SU-DHL-6 (cell line): ENCODE results near the gene NTRK2.

Experiments used
- H2AFZ ChIP-seq: fragments of 200-600 bp; sonication (generic); 2 replicates; pipeline ENCODE4 v1.6.1; 2014; ENCODE audit warnings: low read depth, mild to moderate bottlenecking, moderate library complexity, mixed read lengths, antibody characterized with exemption, low read length; ENCODE audit not compliant: severe bottlenecking
- H3F3A ChIP-seq: fragments of 200-600 bp; shearing (Covaris generic); 2 replicates; pipeline ENCODE4 v1.6.0; 2016; ENCODE audit warnings: antibody characterized with exemption, mild to moderate bottlenecking; ENCODE audit not compliant: insufficient read depth
- H3K27ac ChIP-seq: fragments of 200-600 bp; sonication (generic); 2 replicates; pipeline ENCODE4 v1.5.1; 2016; ENCODE audit warnings: low read depth, mild to moderate bottlenecking, low read length, moderate library complexity, mixed read lengths
- H3K27me3 ChIP-seq: fragments of 200-600 bp; sonication (generic), shearing (Covaris generic); 2 replicates; pipeline ENCODE4 v1.6.0; 2014; ENCODE audit warnings: mild to moderate bottlenecking, low read length
- H3K36me3 ChIP-seq: fragments of 200-600 bp; sonication (generic); 2 replicates; pipeline ENCODE4 v1.6.1; 2014; ENCODE audit warnings: mild to moderate bottlenecking, low read length, mixed read lengths
- H3K4me2 ChIP-seq: fragments of 300-600, 200-600 bp; shearing (Covaris generic), sonication (generic); 2 replicates; pipeline ENCODE4 v1.6.0; 2014; ENCODE audit warnings: low read length, low read depth, mild to moderate bottlenecking; ENCODE audit not compliant: poor library complexity, severe bottlenecking
- H3K4me3 ChIP-seq: fragments of 200-600 bp; sonication (generic); 2 replicates; pipeline ENCODE4 v1.5.1; 2014; ENCODE audit warnings: antibody characterized with exemption, low read length, mild to moderate bottlenecking, mixed read lengths; ENCODE audit not compliant: insufficient read depth, poor library complexity, severe bottlenecking
- H3K79me2 ChIP-seq: fragments of 200-600 bp; sonication (generic); 2 replicates; pipeline ENCODE4 v1.6.1; 2014; ENCODE audit warnings: mild to moderate bottlenecking, low read length, moderate library complexity; ENCODE audit not compliant: insufficient read depth
- H3K9ac ChIP-seq: fragments of 200-600 bp; sonication (generic); 2 replicates; pipeline ENCODE4 v1.7.0; 2014; ENCODE audit warnings: mild to moderate bottlenecking, low read length
- H3K9me2 ChIP-seq: fragments of 200-600 bp; sonication (generic); replicated peaks from 2 replicates; pipeline ENCODE4 v1.6.1; 2014; ENCODE audit warnings: low read length; ENCODE audit not compliant: insufficient read depth
- H3K9me3 ChIP-seq: fragments of 200-600 bp; sonication (generic); 2 replicates; pipeline ENCODE4 v1.6.1; 2014; ENCODE audit warnings: low read length, mixed read lengths; ENCODE audit not compliant: insufficient read depth
- H4K20me1 ChIP-seq: fragments of 200-600 bp; sonication (generic); 2 replicates; pipeline ENCODE4 v1.6.1; 2014; ENCODE audit warnings: low read depth, mild to moderate bottlenecking, antibody characterized with exemption, low read length, moderate library complexity, mixed read lengths
- EZH2phosphoT487 ChIP-seq: fragments of 200-600 bp; sonication (generic), shearing (Covaris generic); conservative IDR thresholded peaks from 2 replicates; pipeline ENCODE4 v1.6.1; 2018; ENCODE audit warnings: mild to moderate bottlenecking, antibody characterized with exemption, low read length, moderate library complexity, mixed read lengths
- TF ChIP-seq, protein P1 (sequence below): fragments of 200-600 bp; sonication (generic); IDR thresholded peaks from one replicate; pipeline ENCODE4 v1.5.1; 2017; ENCODE audit warnings: antibody characterized with exemption, mild to moderate bottlenecking, low read length, moderate library complexity; ENCODE audit not compliant: insufficient read depth, poor library complexity, severe bottlenecking

NTRK2 gene

DNA sequence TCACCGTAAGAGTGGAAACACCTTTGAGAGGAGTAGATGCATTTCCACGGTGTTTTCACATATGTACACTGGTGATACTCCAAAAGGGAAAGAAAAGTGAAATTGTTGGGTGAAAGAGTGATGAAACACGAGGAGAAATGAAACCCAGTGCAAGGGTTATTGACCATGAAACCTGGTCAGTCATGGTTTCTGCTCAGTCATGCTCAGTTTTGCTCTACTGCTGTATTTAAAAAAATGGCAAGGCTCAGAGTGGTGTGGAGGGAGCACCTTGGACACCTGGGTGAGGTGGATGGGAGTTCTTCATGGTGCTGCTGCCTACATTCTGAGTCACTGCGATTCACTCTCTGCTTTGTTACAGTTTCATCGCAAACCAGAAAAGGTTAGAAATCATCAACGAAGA lies 32.3 kb downstream of the NTRK2 start:
- H3K4me2 ChIP-seq = no peak overlapping the region

DNA sequence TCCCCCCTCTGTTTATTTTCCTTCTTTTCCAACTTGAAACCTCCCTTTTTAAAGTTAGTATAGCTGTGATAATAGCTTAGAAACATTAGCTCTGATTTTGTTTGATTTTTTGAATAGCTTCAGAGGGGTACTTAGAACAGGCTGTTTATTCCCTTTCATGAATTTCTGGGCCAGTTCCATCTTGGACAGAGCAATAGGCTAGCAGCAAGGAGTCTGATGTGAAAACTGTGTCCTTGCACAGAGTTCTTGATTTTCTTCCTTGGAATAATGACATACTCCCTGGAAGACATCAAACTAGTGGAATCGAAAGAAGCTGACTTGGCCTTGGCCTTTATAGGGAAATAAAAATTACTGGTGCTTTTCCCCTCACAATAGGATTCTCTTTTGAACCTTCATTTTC lies 32.9 kb downstream of the NTRK2 start:
- no peak overlapping the region for H3K27ac ChIP-seq
- H3K27me3 ChIP-seq = no peaks in the 10 kb centered on the region
- H3K79me2 ChIP-seq = no peaks in the 10 kb centered on the region
- no peak overlapping the region for H3K9ac ChIP-seq
- H3K4me2 ChIP-seq = no peak overlapping the region
- H2AFZ ChIP-seq = no peak overlapping the region
- no peaks in the 10 kb centered on the region for H3K36me3 ChIP-seq
- H3K4me3 ChIP-seq = no peak overlapping the region
- no peaks in the 10 kb centered on the region for H3K9me3 ChIP-seq
- H3K9me2 ChIP-seq = no peaks in the 10 kb centered on the region
- H3F3A ChIP-seq = no peaks in the 10 kb centered on the region
- TF ChIP-seq, protein P1, sequence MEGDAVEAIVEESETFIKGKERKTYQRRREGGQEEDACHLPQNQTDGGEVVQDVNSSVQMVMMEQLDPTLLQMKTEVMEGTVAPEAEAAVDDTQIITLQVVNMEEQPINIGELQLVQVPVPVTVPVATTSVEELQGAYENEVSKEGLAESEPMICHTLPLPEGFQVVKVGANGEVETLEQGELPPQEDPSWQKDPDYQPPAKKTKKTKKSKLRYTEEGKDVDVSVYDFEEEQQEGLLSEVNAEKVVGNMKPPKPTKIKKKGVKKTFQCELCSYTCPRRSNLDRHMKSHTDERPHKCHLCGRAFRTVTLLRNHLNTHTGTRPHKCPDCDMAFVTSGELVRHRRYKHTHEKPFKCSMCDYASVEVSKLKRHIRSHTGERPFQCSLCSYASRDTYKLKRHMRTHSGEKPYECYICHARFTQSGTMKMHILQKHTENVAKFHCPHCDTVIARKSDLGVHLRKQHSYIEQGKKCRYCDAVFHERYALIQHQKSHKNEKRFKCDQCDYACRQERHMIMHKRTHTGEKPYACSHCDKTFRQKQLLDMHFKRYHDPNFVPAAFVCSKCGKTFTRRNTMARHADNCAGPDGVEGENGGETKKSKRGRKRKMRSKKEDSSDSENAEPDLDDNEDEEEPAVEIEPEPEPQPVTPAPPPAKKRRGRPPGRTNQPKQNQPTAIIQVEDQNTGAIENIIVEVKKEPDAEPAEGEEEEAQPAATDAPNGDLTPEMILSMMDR = no peak
- TF ChIP-seq EZH2phosphoT487 = no peak
- H4K20me1 ChIP-seq = no peaks in the 10 kb centered on the region

More for the DNA sequence above, 32.3 kb downstream of the NTRK2 start:
- TF ChIP-seq, protein P1 = no peak
- TF ChIP-seq EZH2phosphoT487 = no peak
- Histone ChIP-seq H4K20me1 (no peaks in the 10 kb centered on the region), H3K27ac (no peak overlapping the region), H3K36me3 (no peaks in the 10 kb centered on the region), H3K9me3 (no peaks in the 10 kb centered on the region), H3K4me3 (no peak overlapping the region), H3F3A (no peaks in the 10 kb centered on the region), H2AFZ (no peak overlapping the region), H3K27me3 (no peaks in the 10 kb centered on the region), H3K9ac (no peak overlapping the region), H3K9me2 (no peaks in the 10 kb centered on the region), H3K79me2 (no peaks in the 10 kb centered on the region)

DNA sequence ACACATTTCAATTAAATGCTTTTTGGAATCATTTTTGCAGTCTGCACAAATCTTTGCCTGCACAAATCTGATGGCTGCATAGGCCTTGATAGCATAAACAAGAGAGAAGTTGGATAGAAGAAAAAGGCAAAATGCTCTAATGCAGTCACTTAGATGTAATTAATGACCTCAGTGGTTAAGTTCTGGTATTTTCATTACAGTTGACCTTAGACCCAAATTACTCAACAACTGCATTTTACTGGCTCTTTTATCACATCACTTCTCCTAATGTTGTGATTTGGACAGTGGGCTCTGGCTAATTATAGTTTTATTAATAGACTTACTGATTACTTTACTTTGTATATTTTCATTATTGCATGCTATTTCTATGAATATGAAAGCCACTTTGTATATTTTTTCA lies 34.3 kb downstream of the NTRK2 start:
- no peaks in the 10 kb centered on the region for H3K79me2 ChIP-seq
- no peak overlapping the region for H3K4me3 ChIP-seq
- no peaks in the 10 kb centered on the region for H3K36me3 ChIP-seq
- no peak overlapping the region for H3K27ac ChIP-seq
- no peak for TF ChIP-seq EZH2phosphoT487
- TF ChIP-seq, protein P1 = no peak
- no peaks in the 10 kb centered on the region for H3K27me3 ChIP-seq
- H4K20me1 ChIP-seq = no peaks in the 10 kb centered on the region
- H3K9me2 ChIP-seq = no peaks in the 10 kb centered on the region
- H3K4me2 ChIP-seq = no peak overlapping the region
- no peak overlapping the region for H2AFZ ChIP-seq
- no peak overlapping the region for H3K9ac ChIP-seq
- H3K9me3 ChIP-seq = no peaks in the 10 kb centered on the region
- no peaks in the 10 kb centered on the region for H3F3A ChIP-seq
